GM18868 (cell line): ENCODE measurements around the gene TMEM8B.
"Not testable (repeated sequence)": the region's sequence is repeated elsewhere in the genome, so short reads cannot be mapped to it uniquely, and the experiment has no call there.

Experiments
- ATAC-seq: cut with Tn5 transposase; IDR thresholded peaks from one replicate; pipeline ENCODE4 v1.9.1; 2021; ENCODE audit warnings: mild to moderate bottlenecking, moderate library complexity; ENCODE audit not compliant: unreplicated experiment

The TMEM8B gene

GRCh38 chr9:35862328-35862727 lies 33.3 kb downstream of the TMEM8B start:
- no peak for ATAC-seq

GRCh38 chr9:35863583-35863982 lies 34.6 kb downstream of the TMEM8B start:
- no peak for ATAC-seq

GRCh38 chr9:35864695-35865255 lies 35.7 kb downstream of the TMEM8B start:
- ATAC-seq, result no peak

- ATAC-seq, result no peak
Observed at GRCh38 chr9:35867538-35867937, 38.5 kb downstream of the TMEM8B start.

- ATAC-seq, result no peak
Observed at GRCh38 chr9:35868933-35869332, 39.9 kb downstream of the TMEM8B start.

- ATAC-seq, result no peak
Observed at GRCh38 chr9:35869621-35870216, 40.7 kb downstream of the TMEM8B start.

- no peak for ATAC-seq
Observed at GRCh38 chr9:35870351-35870923, 41.4 kb downstream of the TMEM8B start, which contains the start of gene OR13J1. TSS of gene OR13J1 (minus strand) at chr9:35870401. CDS start at chr9:35870401, 0 bp downstream.

GRCh38 chr9:35871545-35871944 lies 42.5 kb downstream of the TMEM8B start:
- no peak for ATAC-seq

GRCh38 chr9:35872505-35872904 lies 43.5 kb downstream of the TMEM8B start:
- ATAC-seq, result no peak

GRCh38 chr9:35882263-35882848 lies 53.3 kb downstream of the TMEM8B start:
- ATAC-seq, result no peak

GRCh38 chr9:35882996-35883395 lies 54.0 kb downstream of the TMEM8B start:
- ATAC-seq, result no peak

- ATAC-seq, result not testable (repeated sequence)
Observed at GRCh38 chr9:35884908-35885307, 55.9 kb downstream of the TMEM8B start.

GRCh38 chr9:35891646-35892045 lies 62.6 kb downstream of the TMEM8B start:
- no peak for ATAC-seq

- ATAC-seq, result no peak
Observed at GRCh38 chr9:35892051-35892450, 63.0 kb downstream of the TMEM8B start.

- ATAC-seq, result no peak
Observed at GRCh38 chr9:35896570-35896969, 67.5 kb downstream of the TMEM8B start.

GRCh38 chr9:35897376-35898099 lies 68.5 kb downstream of the TMEM8B start:
- ATAC-seq, result not testable (repeated sequence)

GRCh38 chr9:35898337-35898736 lies 69.3 kb downstream of the TMEM8B start:
- ATAC-seq, result no peak

GRCh38 chr9:35899021-35899420 lies 70.0 kb downstream of the TMEM8B start:
- ATAC-seq, result no peak

- no peak for ATAC-seq
Observed at GRCh38 chr9:35903049-35903448, 74.0 kb downstream of the TMEM8B start.

GRCh38 chr9:35904338-35904737 lies 75.3 kb downstream of the TMEM8B start:
- no peak for ATAC-seq

- no peak for ATAC-seq
Observed at GRCh38 chr9:35905051-35905781, 76.2 kb downstream of the TMEM8B start.
